HG03196 (cell line): Measurements from ENCODE around the gene SPATS1.
"Not testable (repeated sequence)": the region's sequence is repeated elsewhere in the genome, so short reads cannot be mapped to it uniquely, and the experiment has no call there.

ENCODE experiments used
- ATAC-seq: cut with Tn5 transposase; IDR thresholded peaks from one replicate; pipeline ENCODE4 v1.9.1; 2021; ENCODE audit not compliant: unreplicated experiment

SPATS1 gene

GRCh38 chr6:44310241-44310640 is 32.2 kb upstream of the SPATS1 start:
- no peak for ATAC-seq

- ATAC-seq: no peak
Measured at GRCh38 chr6:44311304-44311703, 31.1 kb upstream of the SPATS1 start.

- no peak for ATAC-seq
Measured at GRCh38 chr6:44311767-44312166, 30.7 kb upstream of the SPATS1 start.

GRCh38 chr6:44312901-44313788 is 29.3 kb upstream of the SPATS1 start, which contains the start of gene AARS2:
AARS2 (minus strand) TSS chr6:44313347; CDS start chr6:44313323, 24 bp downstream.
- peak; percentile 81 for ATAC-seq

- ATAC-seq: not testable (repeated sequence)
Measured at GRCh38 chr6:44314657-44315056, 27.8 kb upstream of the SPATS1 start.

- ATAC-seq: no peak
Measured at GRCh38 chr6:44315516-44315915, 26.9 kb upstream of the SPATS1 start.

- ATAC-seq: no peak
Measured at GRCh38 chr6:44315951-44316350, 26.5 kb upstream of the SPATS1 start.

- ATAC-seq: no peak
Measured at GRCh38 chr6:44316481-44316880, 26.0 kb upstream of the SPATS1 start.

- ATAC-seq: not testable (repeated sequence)
Measured at GRCh38 chr6:44317136-44317631, 25.3 kb upstream of the SPATS1 start.

- no peak for ATAC-seq
Measured at GRCh38 chr6:44321210-44321609, 21.2 kb upstream of the SPATS1 start.

- ATAC-seq: no peak
Measured at GRCh38 chr6:44327096-44327495, 15.4 kb upstream of the SPATS1 start.

GRCh38 chr6:44327760-44328159 is 14.7 kb upstream of the SPATS1 start:
- no peak for ATAC-seq

- ATAC-seq: not testable (repeated sequence)
Measured at GRCh38 chr6:44328203-44328602, 14.2 kb upstream of the SPATS1 start.

GRCh38 chr6:44329858-44330257 is 12.6 kb upstream of the SPATS1 start:
- ATAC-seq: no peak

- ATAC-seq: no peak
Measured at GRCh38 chr6:44332585-44332984, 9.9 kb upstream of the SPATS1 start.

- no peak for ATAC-seq
Measured at GRCh38 chr6:44333273-44333919, 9.1 kb upstream of the SPATS1 start.

GRCh38 chr6:44333942-44334341 is 8.5 kb upstream of the SPATS1 start:
- ATAC-seq: no peak

- ATAC-seq: no peak
Measured at GRCh38 chr6:44335631-44336030, 6.8 kb upstream of the SPATS1 start.

GRCh38 chr6:44338228-44339122 is 4.0 kb upstream of the SPATS1 start:
- peak; percentile 74 for ATAC-seq

GRCh38 chr6:44339301-44339700 is 3.1 kb upstream of the SPATS1 start:
- no peak for ATAC-seq
